HG02588 (cell line): ENCODE results near the gene CBARP.

Source experiments
- ATAC-seq: cut with Tn5 transposase; IDR thresholded peaks from one replicate; pipeline ENCODE4 v1.9.1; 2021; ENCODE audit warnings: mild to moderate bottlenecking, moderate library complexity; ENCODE audit not compliant: unreplicated experiment

CBARP gene

DNA sequence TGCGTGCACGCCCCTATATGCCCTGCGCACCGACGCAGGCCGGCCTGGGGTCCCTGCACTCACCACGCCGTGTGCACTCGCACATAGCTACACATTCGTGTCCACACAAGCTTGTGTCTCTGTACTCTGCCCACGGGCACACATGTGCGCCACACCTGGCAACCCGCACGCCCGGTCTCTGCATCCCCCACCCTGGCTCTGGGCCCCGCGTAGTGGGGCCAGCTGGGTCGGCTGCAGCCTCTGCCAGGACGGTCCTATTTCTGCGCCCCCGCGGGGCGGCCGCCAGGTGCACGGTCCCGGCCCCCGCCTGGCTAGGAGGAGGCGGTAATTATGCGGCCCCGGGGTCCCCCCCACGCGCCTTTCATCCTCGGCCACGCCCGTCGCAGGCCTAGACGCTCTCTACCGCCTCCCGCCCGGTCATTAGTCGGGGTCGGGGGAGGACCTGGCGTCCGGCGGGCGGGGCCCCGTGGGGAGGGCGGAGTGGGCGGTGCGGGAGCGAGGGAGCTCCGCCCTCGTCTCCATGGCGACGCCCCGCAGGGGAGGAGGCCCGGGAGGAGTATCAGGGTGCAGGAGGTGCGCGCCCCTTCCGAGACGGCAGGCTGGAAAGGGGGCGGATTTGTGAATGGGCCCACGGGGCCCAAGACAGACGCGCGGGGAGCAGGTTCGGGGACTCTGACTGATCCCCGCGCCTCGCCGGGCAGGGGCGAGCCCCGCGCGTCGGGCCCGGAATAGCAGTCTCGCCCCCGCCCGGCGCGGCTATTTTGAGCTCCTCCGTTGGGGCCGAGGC, 28.5 kb upstream of the CBARP start:
- peak; percentile 25 for ATAC-seq

DNA sequence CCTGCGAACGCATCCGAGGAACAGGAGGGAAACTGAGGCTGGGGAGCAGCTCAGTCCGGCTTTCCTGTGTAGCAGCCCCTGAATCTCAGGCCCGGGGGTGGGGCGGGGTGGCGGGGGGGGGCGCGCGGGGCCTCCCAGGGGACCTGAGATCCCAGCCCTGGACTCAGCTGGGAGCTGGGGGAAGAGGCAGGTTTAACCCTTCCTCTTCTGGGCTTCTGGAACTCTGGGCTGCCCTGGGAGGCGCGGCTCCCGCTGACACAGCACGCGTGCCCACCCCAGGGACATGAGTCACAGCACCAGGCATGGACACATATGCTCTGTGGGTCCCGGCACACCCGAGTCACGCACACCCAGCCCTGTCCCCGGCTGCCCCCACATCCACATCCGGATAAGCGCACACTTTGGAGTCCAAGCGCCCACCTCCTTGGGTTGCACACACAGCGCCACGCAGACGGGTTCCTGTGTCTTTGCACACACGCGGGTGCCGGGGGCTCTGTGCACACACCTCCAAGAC, 27.9 kb upstream of the CBARP start:
- ATAC-seq: no peak

DNA sequence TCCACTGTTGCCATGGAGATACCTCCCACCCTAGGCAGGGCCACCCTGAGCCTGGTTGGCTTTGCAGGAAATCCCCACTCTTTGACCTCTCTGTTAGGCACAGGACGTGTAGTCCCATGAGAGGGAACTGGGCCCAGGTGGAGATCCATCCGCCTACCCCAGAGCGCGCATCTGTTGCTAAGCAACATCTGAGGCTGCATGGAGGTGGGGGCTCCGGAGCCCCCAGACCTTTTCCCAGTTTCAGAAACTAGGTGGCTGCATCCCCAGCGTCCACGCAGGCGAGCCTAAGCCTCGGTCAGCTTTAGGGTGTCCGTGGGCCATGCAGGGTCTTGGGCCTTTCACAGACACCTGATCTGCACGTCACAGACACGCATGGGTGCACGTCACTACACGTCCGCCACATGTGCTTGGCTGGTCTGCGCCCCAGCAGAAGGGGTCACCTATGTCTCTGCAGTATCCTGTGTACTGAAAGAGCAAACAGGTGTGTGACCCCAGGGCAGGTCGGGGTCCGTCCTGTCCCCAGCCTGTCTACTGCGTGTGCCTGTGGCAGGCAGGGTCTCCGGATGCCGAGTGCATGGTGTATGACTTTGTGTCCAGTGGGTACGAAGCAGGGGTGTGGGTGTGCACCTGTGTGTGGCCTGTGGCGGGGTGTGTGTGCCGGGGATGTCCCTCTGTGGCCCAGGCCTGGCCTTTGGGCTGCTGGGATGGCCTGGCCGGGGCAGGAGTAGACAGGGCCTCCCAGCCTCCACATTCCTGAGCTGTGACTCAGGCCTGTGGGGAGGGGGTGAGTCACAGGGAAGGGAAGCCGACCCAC, 27.2 kb upstream of the CBARP start:
- no peak for ATAC-seq

DNA sequence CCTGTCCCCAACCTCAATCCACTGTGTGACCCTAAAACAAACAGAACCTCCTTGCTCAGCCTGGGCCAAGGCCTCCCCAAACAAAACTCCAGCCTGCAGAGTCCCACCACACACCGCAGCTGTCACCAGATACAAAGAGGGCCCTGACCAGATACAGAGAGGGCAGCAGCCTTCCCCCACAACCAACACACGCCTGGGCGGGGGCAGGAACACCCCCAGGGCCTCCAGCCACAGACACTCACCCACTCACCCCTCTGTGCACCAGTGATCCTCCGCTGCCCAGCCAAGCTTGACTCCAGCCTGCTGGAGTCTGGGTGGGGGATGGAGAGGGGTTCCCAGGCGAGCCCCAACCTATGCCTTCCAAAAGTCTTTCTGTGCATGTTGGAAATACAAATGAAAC, 25.4 kb upstream of the CBARP start:
- ATAC-seq: no peak

DNA sequence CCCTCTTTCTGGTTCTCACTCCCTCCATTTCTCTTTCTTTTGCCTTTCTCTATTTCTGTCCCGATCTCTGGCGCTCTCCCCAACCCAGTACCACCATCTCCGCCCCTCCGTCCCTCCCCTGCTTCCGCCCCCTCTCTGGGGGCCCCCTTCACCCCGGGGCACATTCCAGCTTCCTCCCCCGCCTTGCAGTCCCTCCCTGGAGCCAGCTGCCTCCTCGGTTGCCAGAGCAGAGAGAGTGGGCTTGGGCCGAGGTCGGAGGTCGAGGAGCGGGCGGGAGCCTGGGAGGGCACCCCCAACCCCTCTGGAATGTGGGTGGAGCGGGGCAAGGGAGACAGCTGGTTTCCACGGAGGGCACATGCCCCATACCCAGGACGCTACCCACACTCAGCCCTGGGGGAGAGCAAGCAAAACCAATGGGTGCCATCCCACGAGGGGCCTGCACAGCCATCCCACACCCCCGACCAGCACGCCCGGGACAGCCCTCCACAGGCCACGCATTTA, 24.9 kb upstream of the CBARP start:
- ATAC-seq: no peak

DNA sequence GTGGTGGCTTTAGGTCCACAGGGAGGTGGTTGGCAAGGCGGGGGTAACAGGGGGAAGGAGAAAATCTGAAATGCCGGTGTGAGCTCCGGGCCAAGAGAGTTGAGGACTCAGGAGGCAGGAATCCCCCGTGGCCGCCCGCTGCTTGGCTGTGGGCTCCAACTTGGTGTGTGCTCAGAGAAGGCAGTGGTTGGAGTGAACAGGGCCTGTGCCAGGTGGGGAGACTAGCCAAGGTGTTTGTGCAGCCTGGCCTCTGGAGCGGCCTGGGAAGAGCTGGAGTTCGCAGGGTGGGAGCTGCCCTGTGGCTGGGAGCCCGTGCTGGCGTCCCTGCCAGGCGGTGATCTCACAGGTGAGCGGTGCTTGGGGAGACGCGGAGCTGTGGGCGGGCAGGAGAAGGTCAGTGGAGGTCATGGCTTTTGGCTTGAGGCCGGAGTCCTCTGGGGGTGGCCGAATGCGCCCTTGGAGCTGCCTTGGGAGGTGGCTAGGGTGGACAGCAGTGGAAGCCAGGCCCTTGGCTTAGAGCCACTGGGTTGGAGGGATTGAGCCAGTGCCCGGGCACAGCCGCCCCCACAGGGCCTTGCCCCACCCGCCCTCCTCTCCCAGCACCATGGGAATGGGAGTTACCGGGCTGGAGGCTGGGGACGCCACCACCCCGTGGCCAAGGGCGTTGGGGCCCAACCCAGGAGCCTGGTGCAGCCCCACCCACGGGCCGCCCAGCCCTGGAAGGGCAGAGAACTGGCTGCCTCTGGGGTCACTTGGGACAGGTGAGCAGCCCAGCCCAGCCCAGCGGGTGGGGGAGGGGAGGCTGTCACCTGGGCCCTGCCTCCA, 24.2 kb upstream of the CBARP start:
- no peak for ATAC-seq

DNA sequence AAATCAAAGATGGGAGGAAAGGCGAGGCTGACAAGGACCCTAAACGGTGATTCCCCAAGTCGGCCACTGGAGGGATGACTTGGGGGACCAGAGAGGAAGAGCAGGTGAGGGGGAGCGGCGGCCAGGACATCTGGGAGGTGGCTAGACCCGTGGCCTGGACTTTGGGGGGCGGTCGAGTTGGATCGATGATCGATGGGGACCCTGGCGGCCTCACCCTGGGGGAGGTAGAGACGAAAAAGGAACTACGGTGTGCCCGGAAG, 23.7 kb upstream of the CBARP start:
- no peak for ATAC-seq

DNA sequence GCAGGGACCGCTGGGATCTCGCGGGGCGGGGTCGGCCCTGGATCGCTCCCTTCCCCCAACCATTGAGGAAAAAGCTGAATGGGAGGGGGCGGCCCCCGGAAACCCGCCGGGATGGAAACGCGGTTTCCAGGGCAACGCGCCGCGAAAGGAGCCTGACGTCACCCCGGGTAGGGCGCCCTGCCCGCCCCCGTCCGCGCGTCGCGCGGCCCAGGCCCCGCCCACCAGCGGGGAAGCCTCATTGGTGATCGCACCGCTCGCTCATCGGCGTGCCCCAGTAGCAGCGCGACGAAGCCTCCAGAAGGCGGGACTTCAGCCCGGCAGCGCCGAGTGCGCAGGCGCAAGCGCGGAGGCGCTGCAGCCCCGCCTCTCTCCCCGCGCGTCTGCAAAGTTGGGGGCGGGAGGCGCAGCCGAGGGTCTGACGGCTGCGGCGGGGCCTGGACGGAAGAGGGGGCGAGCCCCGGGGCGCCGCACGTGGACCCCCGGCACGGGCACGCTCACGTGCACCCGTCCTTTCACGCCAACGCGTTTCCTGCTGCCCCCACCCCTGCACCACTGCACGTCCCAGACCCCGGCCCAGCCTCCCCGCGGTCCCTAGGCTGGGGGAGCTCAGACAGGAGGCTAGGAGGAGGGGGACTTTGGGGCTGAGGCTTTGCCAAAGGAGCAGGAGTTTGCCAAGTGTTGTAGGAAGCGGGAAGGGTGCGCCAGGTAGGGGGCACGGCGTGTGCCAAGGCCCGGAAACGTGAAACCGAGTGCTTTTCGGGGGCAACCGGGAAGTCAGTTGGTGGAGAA, 23.1 kb upstream of the CBARP start:
- peak; percentile 63 for ATAC-seq

DNA sequence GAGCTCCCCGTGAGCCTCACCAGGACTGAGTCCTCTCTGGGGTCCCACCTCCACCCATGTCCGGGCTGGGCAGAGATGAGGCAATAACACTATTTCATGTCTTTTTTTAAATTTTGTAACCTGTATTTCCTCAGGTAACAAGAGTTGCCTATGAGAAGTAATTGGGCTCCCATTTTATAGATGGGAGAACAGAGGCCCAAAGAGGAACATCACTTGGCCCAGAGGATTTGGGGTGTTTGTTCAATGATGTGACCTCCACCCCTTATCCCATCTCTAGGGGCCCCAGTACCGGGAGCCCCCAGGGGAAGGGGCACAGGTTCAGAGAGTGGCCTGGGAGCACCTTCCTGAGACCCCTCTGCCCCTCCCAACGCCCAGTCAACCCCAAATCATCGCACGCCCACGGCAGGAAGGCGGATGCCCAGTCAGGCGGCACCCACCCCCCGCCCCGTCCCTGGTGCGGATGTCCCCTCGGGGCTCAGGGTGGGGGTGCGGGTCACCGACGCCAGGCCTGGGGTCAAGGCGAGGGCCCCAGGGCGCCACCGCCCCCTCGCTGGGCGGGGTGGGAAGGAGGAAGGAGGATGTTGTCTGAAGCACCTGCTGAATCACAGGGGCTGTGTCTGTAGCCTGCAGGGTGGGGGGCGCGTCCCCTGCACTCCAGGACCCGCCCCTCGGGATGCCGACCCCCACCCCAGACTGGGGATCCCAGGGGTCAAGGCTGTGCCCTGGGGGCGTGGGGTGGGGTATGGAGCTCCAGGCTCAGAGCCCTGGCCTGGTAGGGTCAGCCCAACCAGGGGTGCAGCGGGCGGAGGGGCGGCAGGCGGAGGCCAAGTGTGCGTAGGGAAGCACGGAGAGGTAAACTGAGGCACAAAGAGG, 22.3 kb upstream of the CBARP start:
- ATAC-seq: peak; percentile 0

DNA sequence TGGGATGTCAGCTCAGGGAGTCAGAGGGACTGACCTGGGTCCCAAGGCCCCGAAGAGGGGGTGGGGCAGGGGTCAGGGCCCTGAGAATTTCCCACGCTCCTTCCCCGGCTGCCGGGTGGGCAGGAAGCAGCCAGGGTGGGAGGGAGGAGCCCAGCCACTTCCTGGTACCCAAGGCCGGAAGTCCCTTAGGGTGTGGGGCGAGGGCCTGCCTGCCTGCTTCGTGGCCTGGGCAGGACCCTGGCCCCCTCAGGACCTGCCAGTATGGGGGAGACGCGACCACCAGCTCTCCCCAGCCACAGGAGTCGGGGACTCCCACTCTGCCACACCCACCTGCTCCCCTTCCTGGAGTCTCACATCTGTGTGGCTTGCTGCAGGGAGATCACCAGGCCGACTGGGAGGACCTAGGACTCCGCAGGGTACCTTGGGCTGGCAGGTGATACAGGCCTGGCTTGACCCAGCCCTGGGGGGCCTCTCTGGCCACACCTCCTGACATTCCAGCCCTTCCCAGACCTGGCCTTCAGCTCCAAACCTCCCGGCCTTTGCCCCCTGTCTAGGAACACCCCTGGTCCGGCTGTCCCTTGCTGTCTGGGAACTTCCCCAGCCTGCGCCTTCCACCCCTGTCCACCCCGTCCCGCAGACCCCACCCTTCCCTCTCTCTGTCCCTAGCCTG, 21.5 kb upstream of the CBARP start:
- no peak for ATAC-seq

DNA sequence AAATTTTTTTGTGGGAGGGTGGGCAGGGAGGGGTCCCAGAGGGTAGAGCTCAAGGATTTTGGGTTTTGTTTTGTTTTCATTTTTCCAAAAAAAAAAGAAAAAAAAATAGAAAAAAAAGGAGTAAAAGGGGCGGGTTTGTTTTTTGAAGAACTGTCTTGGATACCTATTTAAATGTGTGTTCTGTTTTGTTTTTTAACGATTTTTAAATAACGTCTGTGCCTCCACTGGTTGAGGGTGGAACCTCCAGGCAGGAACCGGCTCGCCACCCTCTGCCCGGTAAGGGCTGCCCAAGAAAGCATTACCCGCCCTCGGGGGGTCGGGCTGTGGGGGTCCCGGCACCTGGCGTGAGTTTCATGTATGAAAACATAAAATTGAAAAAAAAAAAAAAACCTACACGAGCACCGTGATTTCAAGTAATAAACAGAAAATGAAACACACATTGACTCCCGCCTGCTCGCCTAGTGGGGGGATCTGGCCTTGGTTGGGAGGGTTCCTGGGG, 21.0 kb upstream of the CBARP start:
- ATAC-seq: no peak

DNA sequence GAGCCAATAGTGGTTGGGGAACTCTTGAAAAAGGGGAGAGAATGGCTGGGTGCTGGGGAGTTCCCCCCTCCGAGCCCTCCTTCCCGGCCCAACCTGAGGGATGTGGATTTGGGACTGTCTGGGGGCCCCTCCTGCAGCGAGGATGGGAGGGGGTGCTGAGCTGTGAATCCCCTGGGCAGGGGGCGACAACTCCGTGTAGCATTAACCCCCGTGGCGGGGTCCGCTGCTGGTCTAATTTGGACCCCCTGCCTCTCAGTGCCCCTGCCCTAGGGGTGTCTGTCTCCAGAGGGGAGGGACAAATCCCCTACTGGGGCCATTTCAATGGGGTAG, 20.3 kb upstream of the CBARP start:
- no peak for ATAC-seq

DNA sequence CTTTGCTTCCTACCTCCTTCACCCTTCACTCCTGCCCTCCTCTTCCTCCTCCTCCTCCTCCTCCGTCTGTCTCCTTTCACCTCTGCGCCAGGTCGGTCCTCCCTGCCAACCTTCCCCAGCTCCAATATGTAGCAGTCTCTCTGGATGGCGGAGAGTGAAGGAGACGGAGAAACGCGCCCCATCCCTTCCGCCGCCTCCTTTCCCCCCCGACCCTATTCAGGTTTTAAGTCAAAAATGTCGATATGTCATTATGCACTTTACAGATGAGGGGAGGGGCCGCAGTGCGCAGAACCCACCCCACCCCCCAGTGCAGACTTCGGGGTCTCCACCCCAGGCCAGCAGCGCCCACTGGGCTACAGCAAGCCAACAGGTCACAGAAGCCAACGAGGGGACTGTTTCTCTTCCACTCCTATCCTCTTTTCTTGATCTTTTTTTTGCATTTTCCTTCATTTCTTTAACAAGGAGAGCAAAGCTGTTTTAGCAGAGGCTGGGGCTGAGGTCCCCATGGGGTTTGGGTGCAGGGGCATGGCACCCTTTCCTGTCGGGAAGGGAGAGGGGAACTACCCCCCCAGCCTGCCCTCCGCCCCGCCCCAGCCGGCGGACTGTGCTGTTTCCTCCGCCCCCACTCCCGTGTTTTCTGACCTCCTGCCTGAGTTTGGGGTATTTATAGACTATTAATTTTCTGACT, 19.8 kb upstream of the CBARP start:
- no peak for ATAC-seq

DNA sequence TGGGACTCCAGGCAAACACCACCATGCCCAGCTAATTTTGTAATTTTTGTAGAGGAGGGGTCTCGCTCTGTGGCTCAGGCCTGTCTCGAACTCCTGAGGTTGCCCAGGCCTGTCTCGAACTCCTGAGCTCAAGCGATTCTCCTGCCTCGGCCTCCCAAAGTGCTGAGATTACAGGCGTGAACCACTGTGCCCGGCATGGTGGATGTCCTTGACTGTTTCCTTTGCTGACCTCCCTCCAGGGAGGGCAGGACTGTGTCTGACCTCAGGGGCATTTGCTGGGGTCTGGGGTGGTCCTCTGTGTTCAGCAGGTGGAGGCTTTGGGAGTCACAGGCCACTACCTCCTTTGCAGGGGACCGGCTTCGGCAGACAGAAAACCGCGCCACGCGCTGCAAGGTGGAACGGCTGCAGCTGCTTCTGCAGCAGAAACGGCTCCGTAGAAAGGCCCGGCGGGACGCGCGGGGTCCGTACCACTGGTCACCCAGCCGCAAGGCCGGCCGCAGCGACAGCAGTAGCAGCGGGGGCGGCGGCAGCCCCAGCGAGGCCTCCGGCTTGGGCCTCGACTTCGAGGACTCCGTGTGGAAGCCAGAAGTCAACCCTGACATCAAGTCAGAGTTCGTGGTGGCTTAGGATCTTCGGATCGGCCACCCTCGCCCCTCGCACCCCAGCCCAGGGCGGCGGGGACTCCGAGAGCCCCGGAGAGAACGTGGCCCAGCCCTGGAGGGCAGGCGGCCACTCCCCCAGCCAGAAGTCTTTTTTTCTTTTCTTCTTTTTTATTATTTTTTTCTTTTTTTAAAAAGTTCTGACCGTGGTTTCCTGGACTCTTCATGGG, 19.1 kb upstream of the CBARP start:
- no peak for ATAC-seq

DNA sequence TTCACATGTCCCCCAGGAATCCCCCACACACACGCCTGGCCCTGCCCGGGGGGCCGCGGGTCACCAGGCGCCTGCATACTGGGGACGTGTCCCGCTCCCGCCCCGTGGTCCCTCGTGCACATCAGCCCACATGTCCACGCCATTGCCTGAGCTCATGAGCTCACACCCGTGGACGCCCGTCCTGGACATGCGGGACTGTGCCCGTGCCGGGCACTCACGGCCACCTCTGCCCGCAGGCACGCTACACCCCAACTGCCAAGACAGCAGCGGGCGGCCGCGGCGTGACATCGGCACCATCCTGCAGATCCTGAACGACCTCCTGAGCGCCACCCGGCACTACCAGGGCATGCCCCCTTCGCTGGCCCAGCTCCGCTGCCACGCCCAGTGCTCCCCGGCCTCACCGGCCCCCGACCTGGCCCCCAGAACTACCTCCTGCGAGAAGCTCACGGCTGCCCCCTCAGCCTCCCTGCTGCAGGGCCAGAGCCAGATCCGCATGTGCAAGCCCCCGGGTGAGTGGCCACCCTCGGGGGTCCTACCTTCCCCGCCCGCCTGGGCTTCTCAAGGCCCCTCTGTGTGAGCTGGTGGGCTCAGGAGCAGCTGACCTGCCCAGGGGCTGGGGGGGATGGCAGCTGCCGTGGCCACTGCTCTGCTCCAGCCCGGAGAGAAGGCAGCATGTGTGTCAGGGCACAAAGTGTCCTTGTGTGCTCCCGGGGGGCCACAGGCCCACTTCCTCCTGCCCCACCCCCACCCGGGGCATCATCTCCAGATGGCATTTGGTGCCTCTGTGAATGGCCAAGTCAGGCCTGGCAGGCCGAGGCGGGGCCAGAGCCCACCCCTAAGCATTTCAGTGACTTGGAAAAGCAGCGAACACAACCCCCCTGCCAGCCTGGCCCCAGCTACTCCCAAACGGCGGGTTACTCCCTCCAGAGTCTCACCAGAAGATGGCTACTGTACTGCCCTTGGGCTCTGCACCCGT, 17.7 kb upstream of the CBARP start:
- ATAC-seq: no peak

DNA sequence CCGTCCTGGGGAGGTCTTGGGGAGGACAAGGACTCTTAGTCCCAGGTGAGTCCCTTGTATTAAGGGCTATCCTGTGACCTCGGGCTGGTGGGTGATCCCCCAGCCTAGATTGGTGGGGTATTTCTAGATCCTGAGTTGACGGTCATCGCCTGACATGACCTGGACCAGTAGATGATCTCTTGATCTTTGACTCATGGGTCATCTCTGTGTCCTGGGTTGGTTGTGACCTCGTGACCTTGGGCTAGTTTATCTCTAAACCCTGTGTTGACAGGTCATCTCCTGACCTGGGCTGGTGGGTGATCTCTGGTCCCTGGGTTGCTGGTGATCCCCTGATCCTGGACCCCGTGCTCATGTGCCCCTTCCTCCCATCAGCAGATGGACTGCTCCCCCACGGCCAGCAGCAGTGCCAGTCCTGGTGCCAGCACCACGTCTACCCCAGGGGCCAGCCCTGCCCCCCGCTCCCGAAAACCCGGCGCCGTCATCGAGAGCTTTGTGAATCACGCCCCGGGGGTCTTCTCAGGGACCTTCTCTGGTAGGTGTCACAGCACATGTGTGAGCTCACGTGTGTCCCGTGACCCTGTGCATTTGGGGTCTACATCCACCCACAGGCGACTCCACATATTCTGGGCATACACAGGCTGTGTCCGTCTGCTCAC, 16.9 kb upstream of the CBARP start:
- no peak for ATAC-seq
